ENCODE measurements around the gene CLCN6. TPM values are rescaled to one million over a fixed set of nuclear protein-coding genes. Genes with fewer than 3 reads are reported as not detected.
A peak's percentile ranks its signal among the peaks of the same experiment; 100 is the strongest.

CLCN6 gene
- polyA plus RNA-seq, 1 experiment: 6.1 TPM

DNA sequence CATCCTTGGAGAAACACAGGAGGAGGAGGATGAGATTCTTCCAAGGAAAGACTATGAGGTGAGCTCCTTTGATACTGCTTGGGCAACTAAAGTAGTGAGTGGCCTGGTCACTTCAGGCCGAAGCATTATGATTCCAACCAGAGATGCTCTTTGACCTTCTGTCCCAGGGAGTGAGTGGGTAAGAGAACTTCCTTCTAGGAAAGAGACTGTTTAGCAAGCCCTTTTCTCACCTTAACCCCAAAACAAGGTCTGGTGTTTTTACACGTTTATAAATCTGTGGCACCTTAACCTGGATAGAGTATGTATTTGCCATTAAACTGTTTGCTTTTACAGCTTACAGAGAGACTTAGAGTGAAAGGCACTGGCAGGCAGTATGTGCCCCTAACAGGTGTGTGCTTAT, 1.1 kb downstream of the CLCN6 start:
- ChIA-PET POLR2A (interaction anchor here (0.7 kb wide), 1 partner anchor 15 kb away, joined by 12 read pairs; no protein-coding TSS in a partner anchor), CTCF (interaction anchor here (1.1 to 1.5 kb wide), 3 partner anchors 22 to 164 kb away, joined by 3 to 5 read pairs (median 3); no protein-coding TSS in a partner anchor)
- no peaks in the 10 kb centered on the region for H3K27me3 ChIP-seq (ENCODE audit: control insufficient read depth, insufficient read depth, low read length)
- H3K36me3 ChIP-seq (ENCODE audit: control insufficient read depth, insufficient read depth, low read length): peaks cover 2% of the 10 kb centered on the region
- TF ChIP-seq CTCF (IDR thresholded peaks at IDR 0.05; ENCODE audit: insufficient read depth, low read depth, low read length): no peak
- DNase-seq (ENCODE audit: low read depth): no peak
- peak overlapping the region; percentile 75 for H3K4me3 ChIP-seq (ENCODE audit: low read depth, low read length)

- no peak for TF ChIP-seq CTCF (IDR thresholded peaks at IDR 0.05; ENCODE audit: insufficient read depth, low read depth, low read length)
- ChIA-PET CTCF (no interaction called here), POLR2A (no interaction called here)
- no peak overlapping the region for H3K4me3 ChIP-seq (ENCODE audit: low read depth, low read length)
- no peaks in the 10 kb centered on the region for H3K27me3 ChIP-seq (ENCODE audit: control insufficient read depth, insufficient read depth, low read length)
- DNase-seq (ENCODE audit: low read depth): no peak
- H3K36me3 ChIP-seq (ENCODE audit: control insufficient read depth, insufficient read depth, low read length): peaks cover 14% of the 10 kb centered on the region
Measured at GRCh38 chr1:11813021-11813420, 7.0 kb downstream of the CLCN6 start.

- H3K4me3 ChIP-seq (ENCODE audit: low read depth, low read length): no peak overlapping the region
- POLR2A ChIA-PET: no interaction called here
- no peak for TF ChIP-seq CTCF (IDR thresholded peaks at IDR 0.05; ENCODE audit: insufficient read depth, low read depth, low read length)
- no peaks in the 10 kb centered on the region for H3K27me3 ChIP-seq (ENCODE audit: control insufficient read depth, insufficient read depth, low read length)
- peaks cover 13% of the 10 kb centered on the region for H3K36me3 ChIP-seq (ENCODE audit: control insufficient read depth, insufficient read depth, low read length)
- no peak for DNase-seq (ENCODE audit: low read depth)
- CTCF ChIA-PET: no interaction called here
Measured at GRCh38 chr1:11817192-11817591, 11.2 kb downstream of the CLCN6 start.

DNA sequence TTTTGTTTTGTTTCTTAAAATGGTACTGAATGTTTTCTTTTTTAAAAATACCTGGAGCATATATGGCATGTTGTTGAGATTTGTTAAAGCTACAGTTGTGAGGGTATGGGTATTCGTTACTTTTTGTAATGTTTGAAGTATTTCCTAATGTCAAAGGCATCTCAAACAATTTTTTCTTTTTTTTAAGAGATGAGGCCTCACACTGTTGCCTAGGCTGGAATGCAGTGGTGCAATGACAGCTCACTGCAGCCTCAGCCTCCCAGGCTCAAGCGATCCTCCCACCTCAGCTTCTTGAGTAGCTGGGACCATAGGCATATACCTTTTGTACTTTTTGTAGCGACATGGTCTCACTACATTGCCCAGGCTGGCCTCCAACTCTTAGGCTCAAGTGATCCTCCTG, 16.1 kb downstream of the CLCN6 start:
- CTCF ChIA-PET: interaction anchor here (0.7 to 0.9 kb wide), 2 partner anchors 15 to 16 kb away, joined by 3 read pairs; no protein-coding TSS in a partner anchor
- H3K36me3 ChIP-seq (ENCODE audit: control insufficient read depth, insufficient read depth, low read length): peaks cover 16% of the 10 kb centered on the region
- POLR2A ChIA-PET: interaction anchor here (0.9 kb wide), 1 partner anchor 15 kb away, joined by 12 read pairs; no protein-coding TSS in a partner anchor

More for the DNA sequence above, 16.1 kb downstream of the CLCN6 start:
- H3K4me3 ChIP-seq (ENCODE audit: low read depth, low read length): no peak overlapping the region
- H3K27me3 ChIP-seq (ENCODE audit: control insufficient read depth, insufficient read depth, low read length): no peaks in the 10 kb centered on the region
- no peak for TF ChIP-seq CTCF (IDR thresholded peaks at IDR 0.05; ENCODE audit: insufficient read depth, low read depth, low read length)
- no peak for DNase-seq (ENCODE audit: low read depth)
